CD4-positive, alpha-beta T cell treated with Interleukin-21 for 1 hour (primary cell): ENCODE results near the gene DBN1.
A peak's percentile ranks its signal among the peaks of the same experiment; 100 is the strongest.
"Not testable (repeated sequence)": the region's sequence is repeated elsewhere in the genome, so short reads cannot be mapped to it uniquely, and the experiment has no call there.

ENCODE experiments used
- DNase-seq: peaks from one replicate; pipeline ENCODE4 v3.0.0-alpha.2; 2020

Gene DBN1

DNA sequence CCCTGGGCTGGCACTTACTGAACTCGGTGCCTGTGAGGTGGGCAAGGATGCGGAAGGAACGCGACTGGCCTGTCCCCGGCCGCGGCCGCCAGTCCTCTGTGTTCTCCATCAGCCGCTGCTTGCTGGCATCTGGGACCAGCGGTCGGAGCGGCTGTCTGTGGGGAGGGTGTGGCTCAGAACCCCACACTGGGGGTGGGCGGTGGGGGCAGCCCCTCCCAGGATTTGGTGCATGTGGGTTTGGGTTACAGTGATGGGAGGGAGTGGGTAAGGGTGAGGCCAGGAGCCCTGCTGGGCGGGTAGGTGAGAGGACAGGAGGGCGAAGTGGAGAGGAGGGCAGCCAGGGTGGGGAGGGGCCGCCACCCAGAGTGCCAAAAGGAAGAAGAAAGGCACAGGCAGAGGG, 17.6 kb upstream of the DBN1 start:
- no peak for DNase-seq

DNA sequence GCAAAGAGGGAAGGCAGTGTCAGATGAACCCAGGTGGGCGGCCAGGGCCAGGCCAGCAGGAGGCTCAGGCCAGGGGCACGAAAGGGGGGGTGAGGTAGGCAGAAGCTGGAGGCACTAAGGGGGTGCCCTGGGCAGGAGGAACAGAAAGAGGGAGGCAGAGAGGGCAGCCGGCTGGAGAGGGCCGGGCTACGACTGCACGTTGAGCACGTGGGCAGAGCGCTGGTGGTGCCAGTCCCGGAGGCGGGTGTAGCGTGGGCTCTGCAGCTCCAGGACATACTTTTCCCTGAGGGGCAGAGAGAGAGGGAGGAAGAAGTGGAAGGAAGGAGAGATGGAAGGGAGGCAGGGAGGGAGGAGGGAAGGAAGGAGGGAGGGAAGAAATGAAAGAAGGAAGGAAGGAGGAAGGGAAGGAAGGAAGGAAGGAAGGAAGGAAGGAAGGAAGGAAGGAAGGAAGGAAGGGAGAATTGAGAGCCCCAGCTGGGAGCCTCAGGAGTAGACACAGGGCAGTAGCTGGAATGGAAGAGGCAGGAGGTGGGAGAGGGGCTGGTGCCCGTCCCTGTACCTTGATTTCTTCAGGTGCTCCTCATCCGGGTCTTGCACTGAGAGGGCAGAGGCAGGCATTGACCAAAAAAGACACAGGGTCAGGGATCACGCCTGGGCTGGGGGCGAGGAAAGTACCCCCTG, 17.0 kb upstream of the DBN1 start:
- DNase-seq = no peak

DNA sequence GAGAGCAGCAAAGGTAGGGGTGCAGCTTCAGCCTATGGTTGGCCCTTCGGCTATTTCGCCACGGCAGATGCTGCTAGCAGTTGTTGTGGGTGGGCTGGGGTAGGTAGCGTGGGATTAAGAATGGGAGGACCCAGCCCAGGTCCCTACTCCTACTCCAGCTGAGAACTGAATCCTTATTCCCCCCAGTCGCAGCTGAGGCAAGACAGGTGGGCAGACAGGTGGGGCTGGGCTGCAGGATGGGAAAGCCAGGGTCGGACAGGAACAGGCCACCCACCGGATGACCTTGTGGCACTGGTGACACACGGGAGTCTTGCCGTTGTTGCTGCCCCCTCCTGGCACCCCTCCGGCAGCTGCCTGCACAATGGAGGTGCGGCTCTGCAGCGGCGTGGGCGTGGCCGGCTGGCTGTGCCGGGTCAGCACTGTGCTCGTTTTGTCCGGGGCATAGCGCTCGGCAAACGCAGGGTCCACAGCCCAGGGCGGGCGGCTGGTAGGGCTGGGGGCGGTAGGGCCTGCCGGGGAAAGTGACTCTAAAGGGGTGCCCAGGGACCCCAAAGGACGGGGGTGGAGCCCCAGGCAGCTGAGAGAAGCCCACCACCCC, 15.8 kb upstream of the DBN1 start:
- no peak for DNase-seq

GRCh38 chr5:177487975-177488374, 14.5 kb upstream of the DBN1 start:
- no peak for DNase-seq

GRCh38 chr5:177487144-177487543, 13.7 kb upstream of the DBN1 start:
- no peak for DNase-seq

DNA sequence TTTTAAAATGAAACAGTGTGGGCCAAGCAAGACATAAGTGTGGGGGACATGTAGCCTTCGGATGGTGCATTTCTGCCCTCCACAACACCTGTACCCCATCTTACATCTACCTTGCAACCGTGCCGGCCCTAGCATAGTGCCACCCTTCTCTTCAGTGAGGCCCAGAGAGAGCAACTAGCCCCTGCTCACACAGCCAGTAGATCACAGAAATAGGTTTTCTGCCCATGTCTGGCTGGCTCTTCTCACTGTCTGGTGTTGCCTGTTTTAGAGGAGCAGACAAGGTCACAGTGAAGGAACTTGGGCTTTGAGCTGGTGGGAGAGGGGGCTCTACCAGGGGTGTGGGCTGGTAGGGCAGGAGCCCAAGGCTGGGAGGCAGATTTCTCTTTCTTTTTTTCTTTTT, 12.8 kb upstream of the DBN1 start:
- no peak for DNase-seq

- not testable (repeated sequence) for DNase-seq
These were observed 12.3 kb upstream of the DBN1 start for GRCh38 chr5:177485753-177486152.

DNA sequence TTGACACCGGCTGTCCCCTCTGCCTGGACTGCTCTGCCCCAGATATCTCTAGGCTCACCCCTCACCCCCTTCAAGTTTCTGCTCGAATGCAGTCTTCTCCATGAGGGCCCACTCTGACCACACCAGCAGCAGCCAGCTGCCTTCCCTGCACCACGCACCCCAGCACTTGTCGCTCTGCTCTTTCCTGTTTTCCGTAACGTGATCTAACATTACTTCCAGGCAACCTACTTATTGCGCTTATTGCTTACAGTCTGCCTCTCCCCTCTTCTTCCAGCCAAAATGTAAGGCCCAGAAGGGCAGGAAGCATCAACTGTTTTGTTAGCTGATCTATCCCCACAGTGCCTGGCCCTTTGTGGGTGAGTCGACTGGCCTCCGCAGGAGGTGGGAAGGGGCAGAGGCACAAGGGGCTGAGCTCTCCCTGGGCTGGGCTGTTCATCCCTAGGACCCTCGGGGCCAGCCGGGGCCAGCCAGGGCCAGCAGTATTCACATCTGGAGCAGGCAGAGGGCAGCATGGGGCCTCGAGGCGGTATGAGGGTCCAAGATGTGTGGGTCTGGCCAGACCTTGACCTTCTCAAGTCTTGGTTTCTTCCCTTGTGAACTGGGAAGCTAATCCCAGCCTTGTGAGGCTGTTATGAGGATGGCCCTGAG, 11.6 kb upstream of the DBN1 start:
- no peak for DNase-seq

DNA sequence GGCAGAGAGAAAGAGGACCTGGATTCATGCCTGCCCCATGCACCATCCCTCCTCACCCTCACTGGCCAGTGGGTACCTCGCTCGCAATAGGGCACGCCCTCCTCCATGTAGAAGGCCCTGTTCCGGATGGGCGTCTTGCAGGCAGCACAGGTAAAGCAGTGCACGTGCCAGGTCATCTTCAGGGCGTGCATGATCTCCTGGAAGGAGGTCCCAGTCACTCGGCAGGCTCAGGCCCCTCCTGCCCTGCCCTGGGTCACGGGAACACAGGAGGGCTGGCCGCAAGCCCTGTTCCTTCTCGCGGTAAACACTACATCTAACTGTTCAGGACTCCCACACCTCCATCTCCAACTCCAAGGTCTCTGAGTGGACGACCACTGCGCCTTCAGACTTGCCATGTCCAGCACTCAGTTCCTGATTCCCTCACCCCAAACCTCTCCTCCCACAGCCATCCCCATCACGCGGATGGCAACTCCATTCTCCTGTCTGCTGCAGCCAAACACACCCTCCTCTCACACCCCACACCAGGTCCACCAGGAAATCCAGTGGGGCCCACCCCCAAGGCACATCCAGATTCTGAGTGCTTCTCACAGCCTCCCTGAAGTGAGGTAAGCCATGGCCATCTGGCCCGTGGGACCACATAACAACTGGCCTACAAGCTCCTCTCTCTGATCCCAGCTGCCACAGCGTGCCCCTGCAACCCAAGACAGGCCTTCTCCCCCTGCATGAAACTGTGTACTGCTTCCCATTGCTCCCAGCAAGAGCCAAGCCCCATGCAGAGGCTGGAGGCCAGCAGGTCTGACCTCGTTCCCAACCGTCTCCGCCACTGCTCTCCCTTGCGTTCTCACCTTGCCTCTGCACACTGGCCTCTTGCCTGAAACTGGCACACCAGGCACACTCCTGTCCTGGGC, 10.8 kb upstream of the DBN1 start:
- DNase-seq = no peak

DNA sequence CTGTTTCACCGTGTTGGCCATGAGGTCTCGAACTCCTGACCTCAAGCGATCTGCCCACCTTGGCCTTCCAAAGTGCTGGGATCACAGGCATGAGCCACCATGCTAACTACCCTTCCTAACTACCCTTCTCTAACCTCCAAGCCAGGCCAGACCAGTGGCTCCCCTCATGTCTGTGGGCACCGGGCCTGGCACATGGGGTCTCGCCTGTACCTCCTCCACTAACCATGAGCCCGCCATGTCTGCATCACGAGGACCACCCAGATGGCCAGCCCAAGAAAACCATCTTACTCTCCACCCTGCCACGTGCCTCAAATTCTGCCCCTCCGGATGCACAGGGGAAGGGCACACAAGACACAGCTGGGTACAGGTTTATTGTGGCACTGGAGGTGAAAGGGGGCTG, 9.6 kb upstream of the DBN1 start:
- no peak for DNase-seq

- DNase-seq = no peak
These were observed 8.9 kb upstream of the DBN1 start for GRCh38 chr5:177482359-177482795.

DNA sequence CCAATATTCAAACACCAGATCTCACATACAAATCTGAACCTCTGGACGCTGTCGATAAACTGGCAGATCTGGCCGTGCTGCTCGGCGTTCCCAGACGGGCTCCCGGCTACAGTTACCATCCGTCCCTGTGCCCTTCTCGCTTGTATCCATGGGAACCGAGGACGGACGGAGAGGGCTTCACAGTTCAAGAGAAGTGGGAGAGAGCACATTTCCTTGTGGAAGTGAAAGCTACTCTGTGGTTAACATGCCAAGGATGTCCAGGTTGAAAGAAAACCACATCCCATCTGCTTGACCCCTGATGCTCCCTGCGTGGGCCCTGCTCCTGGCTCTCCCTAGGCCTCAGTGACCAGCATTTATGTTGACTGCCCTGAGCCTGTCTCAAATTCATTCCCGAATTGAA, 6.3 kb upstream of the DBN1 start:
- no peak for DNase-seq

GRCh38 chr5:177478711-177479646, 5.5 kb upstream of the DBN1 start:
- DNase-seq = peak; percentile 23

DNA sequence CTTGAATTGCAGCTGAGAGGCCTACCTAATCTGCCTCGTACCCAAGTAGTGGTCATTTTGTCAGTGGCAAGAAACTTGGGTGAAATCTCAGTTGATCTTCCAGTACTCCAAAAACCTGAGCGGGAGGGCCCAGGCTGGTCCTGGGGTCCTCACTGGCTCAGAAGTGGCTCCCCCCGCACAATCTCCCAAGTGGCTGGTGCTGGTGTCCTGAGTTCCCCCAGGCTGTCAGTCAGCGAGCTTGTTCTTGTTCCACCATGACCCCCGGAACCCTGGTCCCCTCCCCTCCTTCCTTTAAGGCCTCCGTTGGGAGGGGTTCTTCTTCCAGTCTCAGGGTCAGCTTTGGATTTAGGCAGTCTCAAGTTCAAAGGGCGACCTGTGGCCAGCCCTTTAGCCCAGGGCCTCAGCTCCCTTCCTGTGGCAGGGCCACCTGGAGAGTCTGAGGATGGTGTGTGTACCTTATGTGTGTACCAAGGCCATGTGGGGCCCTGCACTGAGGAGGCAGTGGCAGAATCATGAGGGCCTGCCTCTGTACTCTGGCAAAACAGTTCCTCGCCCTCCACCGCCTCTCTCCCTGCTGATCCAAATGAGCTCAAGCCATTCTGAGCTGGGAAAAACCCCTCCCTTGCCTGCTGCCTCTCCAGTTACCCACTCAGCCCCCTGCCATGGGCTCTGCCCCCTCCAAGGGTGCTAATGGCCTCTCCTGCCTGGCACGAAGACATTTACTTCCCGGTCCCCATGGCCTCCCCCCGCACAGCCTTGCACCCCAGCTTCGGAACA, 4.5 kb upstream of the DBN1 start:
- no peak for DNase-seq

GRCh38 chr5:177476531-177477233, 3.2 kb upstream of the DBN1 start:
- DNase-seq = no peak

DNA sequence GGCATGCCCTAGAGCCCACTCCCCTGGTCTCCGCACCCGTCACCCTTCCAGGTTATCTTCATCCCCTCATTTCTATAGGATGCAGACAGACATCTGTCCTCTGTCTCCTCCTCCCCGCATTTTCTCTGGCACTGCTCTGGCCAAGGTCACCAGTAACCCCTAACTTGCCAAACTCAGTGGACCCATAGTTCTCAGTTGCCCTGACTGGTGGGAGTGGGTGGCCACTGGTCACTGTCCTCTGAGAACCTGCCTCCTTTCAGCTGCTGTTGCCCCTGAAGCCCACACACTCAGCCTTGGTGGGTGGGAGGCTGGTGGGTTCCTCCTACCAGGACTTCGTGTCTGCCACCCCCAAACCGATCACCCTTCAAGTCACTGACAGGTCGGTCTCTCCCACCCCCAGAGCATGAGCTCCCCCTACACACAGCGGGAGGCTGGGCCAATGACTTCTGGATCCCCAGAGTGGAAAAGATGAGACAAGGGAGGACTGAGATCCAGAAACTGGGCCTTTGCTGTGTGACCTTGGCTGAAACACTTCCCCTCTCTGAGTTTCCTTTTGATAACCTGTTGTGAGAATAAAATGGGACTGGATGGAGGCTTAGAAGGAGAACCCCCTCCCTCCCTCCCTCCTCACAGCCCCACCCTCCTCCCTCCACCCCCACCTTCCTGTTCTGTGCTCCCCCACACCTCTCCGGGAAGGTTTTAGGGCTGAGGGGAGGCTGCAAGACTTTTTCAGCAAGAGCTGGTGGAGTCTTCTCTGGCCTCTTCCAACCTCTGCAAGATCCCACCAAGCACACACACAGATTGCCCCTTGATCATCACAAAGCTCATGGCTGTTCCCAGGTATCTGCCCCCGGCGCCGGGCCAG, 2.4 kb upstream of the DBN1 start:
- DNase-seq = no peak

DNA sequence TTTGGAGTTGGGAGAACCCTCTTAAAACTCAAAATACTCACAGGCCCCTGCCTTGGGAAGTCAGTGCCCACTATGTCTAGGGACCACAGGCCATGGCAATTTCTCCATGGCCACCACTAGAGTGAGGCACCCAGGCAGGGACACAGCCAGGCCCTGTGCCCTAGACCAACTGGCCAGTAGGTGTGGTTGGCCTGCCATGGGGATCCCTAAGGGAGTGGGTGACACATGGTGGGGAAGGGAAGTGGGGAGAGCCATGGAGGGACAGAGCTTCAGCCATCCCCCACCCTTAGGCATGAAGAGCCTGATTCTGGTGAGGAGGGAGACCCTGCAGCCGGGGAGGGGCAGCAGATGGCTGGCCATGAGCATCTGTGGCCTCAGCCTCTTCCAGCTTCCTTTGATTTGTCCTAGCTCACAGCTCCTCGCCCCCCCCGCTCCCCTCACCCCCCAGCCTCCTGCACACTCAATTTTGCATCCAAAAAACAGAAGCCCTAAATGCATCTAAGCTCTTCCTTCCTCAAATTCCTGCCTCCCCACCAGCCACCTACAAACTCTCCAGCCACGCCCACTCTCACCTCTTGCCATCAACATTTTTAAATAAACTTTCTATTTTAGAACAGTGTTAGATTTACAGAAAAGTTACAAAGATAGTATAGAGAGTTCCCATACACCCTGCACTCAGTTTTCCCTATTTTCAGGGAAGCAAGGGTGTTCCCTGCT, 1.6 kb upstream of the DBN1 start:
- DNase-seq = no peak

GRCh38 chr5:177474002-177474476, 605 bp upstream of the DBN1 start:
- no peak for DNase-seq
